OCI-LY7 (cell line): ENCODE data around the gene GNA12.

Source experiments
- EZH2phosphoT487 ChIP-seq: fragments of 200-600 bp; sonication (generic); IDR thresholded peaks from 2 replicates; pipeline ENCODE4 v1.6.1; 2018; ENCODE audit warnings: low read depth, borderline replicate concordance, mild to moderate bottlenecking, mixed run types, antibody characterized with exemption, low read length, moderate library complexity, mixed read lengths
- TF ChIP-seq, protein P1 (sequence below): fragments of 200-600 bp; sonication (generic); conservative IDR thresholded peaks from 2 replicates; pipeline ENCODE4 v1.5.1; 2014; ENCODE audit warnings: mild to moderate bottlenecking, antibody characterized with exemption, low read length, moderate library complexity, mixed read lengths

DNA sequence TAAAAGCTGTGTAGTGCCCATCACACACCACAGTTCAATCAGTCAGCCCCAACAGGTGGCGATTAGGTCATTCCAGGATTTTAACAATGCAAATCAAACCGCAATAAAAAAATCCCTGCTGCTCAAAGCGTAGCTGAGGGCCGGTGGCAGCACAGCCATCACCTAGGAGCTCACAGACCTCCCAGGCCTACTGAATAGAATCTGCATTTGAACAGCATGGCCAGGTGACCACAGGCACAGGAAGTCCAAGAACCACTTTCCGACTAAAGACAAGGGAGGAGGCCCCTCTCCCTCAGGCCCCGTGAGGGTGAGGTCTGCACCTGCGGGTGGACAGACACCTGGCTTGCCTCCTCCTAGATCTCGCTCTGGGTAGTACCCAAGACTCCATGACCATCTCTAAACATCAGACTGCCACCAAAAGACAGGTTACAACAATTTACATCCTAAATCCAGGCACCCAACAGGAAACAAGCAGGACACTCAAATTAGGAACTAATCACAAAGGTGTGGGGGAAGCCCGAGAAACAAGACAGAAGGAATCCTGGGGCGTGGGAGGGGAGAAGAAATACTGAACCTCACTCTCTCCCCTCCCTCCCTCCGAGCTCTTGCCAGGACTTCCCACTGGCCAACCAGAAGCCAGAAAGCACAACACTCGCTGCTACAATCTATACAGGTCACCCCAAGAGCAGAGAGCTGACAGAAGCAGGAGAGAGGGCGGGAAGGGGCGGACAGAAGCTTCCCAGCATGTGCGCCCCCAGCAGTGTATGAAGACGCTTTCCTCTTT lies 19.2 kb downstream of the GNA12 start:
- TF ChIP-seq, protein P1, sequence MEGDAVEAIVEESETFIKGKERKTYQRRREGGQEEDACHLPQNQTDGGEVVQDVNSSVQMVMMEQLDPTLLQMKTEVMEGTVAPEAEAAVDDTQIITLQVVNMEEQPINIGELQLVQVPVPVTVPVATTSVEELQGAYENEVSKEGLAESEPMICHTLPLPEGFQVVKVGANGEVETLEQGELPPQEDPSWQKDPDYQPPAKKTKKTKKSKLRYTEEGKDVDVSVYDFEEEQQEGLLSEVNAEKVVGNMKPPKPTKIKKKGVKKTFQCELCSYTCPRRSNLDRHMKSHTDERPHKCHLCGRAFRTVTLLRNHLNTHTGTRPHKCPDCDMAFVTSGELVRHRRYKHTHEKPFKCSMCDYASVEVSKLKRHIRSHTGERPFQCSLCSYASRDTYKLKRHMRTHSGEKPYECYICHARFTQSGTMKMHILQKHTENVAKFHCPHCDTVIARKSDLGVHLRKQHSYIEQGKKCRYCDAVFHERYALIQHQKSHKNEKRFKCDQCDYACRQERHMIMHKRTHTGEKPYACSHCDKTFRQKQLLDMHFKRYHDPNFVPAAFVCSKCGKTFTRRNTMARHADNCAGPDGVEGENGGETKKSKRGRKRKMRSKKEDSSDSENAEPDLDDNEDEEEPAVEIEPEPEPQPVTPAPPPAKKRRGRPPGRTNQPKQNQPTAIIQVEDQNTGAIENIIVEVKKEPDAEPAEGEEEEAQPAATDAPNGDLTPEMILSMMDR: no peak
- TF ChIP-seq EZH2phosphoT487: no peak
